ENCODE data around the gene TSPAN15.

Gene TSPAN15

DNA sequence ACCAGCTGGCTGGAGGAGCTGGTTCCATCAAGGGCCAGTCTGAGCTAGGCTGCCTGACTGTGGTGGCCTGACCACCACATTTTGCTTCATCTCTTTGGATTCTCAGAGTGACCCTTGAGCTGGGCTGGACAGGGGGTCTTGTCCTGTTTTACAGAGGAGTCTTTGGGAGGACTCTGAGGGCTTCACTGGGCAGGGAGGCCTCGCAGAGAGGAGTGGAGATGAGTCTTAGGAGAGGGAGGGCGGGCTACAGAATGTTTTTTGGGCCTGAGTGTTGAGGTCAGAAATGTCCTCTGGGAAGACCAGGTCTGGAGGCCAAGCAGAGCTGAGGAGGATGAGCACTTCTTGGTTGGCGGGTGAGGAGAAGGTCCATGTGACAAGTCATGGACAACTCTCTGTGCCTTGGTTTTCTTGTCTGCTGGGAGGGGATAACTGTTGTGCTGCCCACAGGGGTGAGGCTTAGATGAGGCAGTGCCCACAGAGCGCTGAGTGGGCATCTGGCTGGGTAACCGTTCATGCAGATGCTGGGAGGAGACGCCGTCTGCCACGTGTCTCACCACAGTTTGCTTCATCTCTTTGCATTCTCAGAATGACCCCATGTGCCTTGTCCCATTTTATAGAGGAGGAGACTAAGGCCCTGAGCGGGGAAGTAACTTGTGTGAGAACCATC lies 9.4 kb downstream of the TSPAN15 start:
- no peak overlapping the region for H3K4me2 ChIP-seq (ENCODE audit: low read depth, low read length, poor library complexity, severe bottlenecking)
- no peaks in the 10 kb centered on the region for H3K9me3 ChIP-seq (ENCODE audit: insufficient read depth, low read depth, low read length)
- no peak overlapping the region for H3K4me3 ChIP-seq (ENCODE audit: low read length, poor library complexity, severe bottlenecking)
- no peak overlapping the region for H2AFZ ChIP-seq (ENCODE audit: low read length)
- no peaks in the 10 kb centered on the region for H3K9me2 ChIP-seq (replicated peaks; ENCODE audit: low read depth, low read length)
- no peak overlapping the region for H3K9ac ChIP-seq (ENCODE audit: low read depth, low read length, poor library complexity, severe bottlenecking)
- H4K20me1 ChIP-seq (ENCODE audit: insufficient read depth, low read length, poor library complexity, severe bottlenecking), result no peaks in the 10 kb centered on the region
- TF ChIP-seq EZH2phosphoT487 (IDR thresholded peaks at IDR 0.05; ENCODE audit: borderline replicate concordance), result no peak
- TF ChIP-seq, protein P1, sequence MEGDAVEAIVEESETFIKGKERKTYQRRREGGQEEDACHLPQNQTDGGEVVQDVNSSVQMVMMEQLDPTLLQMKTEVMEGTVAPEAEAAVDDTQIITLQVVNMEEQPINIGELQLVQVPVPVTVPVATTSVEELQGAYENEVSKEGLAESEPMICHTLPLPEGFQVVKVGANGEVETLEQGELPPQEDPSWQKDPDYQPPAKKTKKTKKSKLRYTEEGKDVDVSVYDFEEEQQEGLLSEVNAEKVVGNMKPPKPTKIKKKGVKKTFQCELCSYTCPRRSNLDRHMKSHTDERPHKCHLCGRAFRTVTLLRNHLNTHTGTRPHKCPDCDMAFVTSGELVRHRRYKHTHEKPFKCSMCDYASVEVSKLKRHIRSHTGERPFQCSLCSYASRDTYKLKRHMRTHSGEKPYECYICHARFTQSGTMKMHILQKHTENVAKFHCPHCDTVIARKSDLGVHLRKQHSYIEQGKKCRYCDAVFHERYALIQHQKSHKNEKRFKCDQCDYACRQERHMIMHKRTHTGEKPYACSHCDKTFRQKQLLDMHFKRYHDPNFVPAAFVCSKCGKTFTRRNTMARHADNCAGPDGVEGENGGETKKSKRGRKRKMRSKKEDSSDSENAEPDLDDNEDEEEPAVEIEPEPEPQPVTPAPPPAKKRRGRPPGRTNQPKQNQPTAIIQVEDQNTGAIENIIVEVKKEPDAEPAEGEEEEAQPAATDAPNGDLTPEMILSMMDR (conservative IDR thresholded peaks at IDR 0.05; ENCODE audit: low read length), result no peak
- H3K79me2 ChIP-seq (ENCODE audit: insufficient read depth, low read length), result no peaks in the 10 kb centered on the region
- H3K36me3 ChIP-seq (ENCODE audit: insufficient read depth, low read length), result no peaks in the 10 kb centered on the region
- no peaks in the 10 kb centered on the region for H3F3A ChIP-seq (ENCODE audit: low read depth)
- peaks cover 23% of the 10 kb centered on the region for H3K4me1 ChIP-seq (ENCODE audit: insufficient read depth, low read length, poor library complexity, severe bottlenecking)
- no peaks in the 10 kb centered on the region for H3K27me3 ChIP-seq (ENCODE audit: insufficient read depth, low read length, poor library complexity, severe bottlenecking)

DNA sequence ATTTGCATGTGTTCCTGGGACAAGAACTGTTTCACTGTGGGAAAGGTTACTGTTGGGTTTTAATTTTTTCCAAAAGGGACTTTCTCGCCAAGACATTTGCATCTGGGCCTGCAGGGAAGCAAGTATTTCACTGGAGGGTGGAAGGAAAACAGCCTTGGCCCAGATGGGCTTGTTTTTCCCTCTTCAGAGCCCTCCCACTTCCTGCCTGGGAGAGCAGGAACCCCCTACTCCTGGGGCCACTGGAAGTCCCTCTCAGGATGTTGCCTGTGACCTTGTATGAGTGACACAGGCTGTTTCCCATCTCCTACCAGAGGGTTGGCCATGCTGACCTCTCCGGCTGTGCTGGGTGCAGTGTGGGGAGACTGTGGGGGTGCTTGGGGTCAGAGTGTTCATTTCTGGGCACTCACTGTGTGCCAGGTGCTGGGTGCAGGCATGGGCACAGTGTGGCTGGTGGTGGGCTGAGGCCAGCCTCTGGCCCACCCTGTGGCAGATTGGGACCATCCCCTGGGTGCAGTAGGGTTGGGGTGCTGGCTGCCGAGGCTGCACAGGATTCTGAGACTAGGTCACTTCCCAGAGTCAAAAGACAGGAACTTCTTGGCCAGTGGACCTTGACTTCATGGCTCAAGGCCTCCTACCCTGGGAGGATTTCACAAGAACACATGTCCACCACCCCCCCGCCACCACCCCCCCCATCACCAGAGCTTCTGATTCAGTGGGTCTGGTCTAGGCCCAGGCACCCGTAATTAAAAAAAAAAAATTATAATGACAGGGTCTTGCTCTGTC lies 10.2 kb downstream of the TSPAN15 start:
- no peak for TF ChIP-seq EZH2phosphoT487 (IDR thresholded peaks at IDR 0.05; ENCODE audit: borderline replicate concordance)
- TF ChIP-seq, protein P1 (conservative IDR thresholded peaks at IDR 0.05; ENCODE audit: low read length), result no peak
- Histone ChIP-seq H3F3A (ENCODE audit: low read depth) (no peaks in the 10 kb centered on the region), H3K9me2 (replicated peaks; ENCODE audit: low read depth, low read length) (no peaks in the 10 kb centered on the region), H3K9ac (ENCODE audit: low read depth, low read length, poor library complexity, severe bottlenecking) (no peak overlapping the region), H3K4me2 (ENCODE audit: low read depth, low read length, poor library complexity, severe bottlenecking) (no peak overlapping the region), H4K20me1 (ENCODE audit: insufficient read depth, low read length, poor library complexity, severe bottlenecking) (no peaks in the 10 kb centered on the region), H3K27me3 (ENCODE audit: insufficient read depth, low read length, poor library complexity, severe bottlenecking) (no peaks in the 10 kb centered on the region), H3K36me3 (ENCODE audit: insufficient read depth, low read length) (no peaks in the 10 kb centered on the region), H3K4me3 (ENCODE audit: low read length, poor library complexity, severe bottlenecking) (no peak overlapping the region), H3K9me3 (ENCODE audit: insufficient read depth, low read depth, low read length) (no peaks in the 10 kb centered on the region), H3K79me2 (ENCODE audit: insufficient read depth, low read length) (no peaks in the 10 kb centered on the region), H3K4me1 (ENCODE audit: insufficient read depth, low read length, poor library complexity, severe bottlenecking) (peaks cover 29% of the 10 kb centered on the region), H2AFZ (ENCODE audit: low read length) (no peak overlapping the region)

DNA sequence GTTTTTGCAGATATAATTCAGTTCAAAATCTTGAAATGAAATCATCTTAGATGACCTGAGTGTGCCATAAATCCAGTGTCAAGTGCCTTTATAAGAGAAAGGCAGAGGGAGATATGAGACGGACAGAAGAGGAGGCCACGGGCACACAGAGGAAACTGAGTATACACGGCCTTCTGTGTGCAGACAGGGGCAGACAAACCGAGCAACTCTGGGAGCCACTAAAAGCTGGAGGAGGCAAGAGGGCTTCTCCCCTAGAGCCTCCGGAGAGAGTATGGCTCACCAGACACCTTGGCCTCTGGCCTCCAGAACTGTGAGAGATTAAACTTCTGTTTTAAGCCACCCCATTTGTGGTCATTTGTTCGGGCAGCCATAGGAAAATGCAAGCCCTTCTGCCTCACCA lies 12.6 kb downstream of the TSPAN15 start:
- no peak overlapping the region for H3K4me3 ChIP-seq (ENCODE audit: low read length, poor library complexity, severe bottlenecking)
- no peak overlapping the region for H3K4me2 ChIP-seq (ENCODE audit: low read depth, low read length, poor library complexity, severe bottlenecking)
- no peaks in the 10 kb centered on the region for H3K79me2 ChIP-seq (ENCODE audit: insufficient read depth, low read length)
- H3K27me3 ChIP-seq (ENCODE audit: insufficient read depth, low read length, poor library complexity, severe bottlenecking), result no peaks in the 10 kb centered on the region
- H3K4me1 ChIP-seq (ENCODE audit: insufficient read depth, low read length, poor library complexity, severe bottlenecking), result peaks cover 34% of the 10 kb centered on the region
- H4K20me1 ChIP-seq (ENCODE audit: insufficient read depth, low read length, poor library complexity, severe bottlenecking), result no peaks in the 10 kb centered on the region
- H3F3A ChIP-seq (ENCODE audit: low read depth), result no peaks in the 10 kb centered on the region
- H3K9me3 ChIP-seq (ENCODE audit: insufficient read depth, low read depth, low read length), result no peaks in the 10 kb centered on the region
- no peak overlapping the region for H2AFZ ChIP-seq (ENCODE audit: low read length)
- H3K9me2 ChIP-seq (replicated peaks; ENCODE audit: low read depth, low read length), result no peaks in the 10 kb centered on the region
- H3K36me3 ChIP-seq (ENCODE audit: insufficient read depth, low read length), result no peaks in the 10 kb centered on the region
- TF ChIP-seq, protein P1 (conservative IDR thresholded peaks at IDR 0.05; ENCODE audit: low read length), result no peak
- no peak for TF ChIP-seq EZH2phosphoT487 (IDR thresholded peaks at IDR 0.05; ENCODE audit: borderline replicate concordance)
- no peak overlapping the region for H3K9ac ChIP-seq (ENCODE audit: low read depth, low read length, poor library complexity, severe bottlenecking)
